Measurements from ENCODE around the gene CDKN2AIPNL.
A peak's percentile ranks its signal among the peaks of the same experiment; 100 is the strongest.
"Not testable (repeated sequence)": the region's sequence is repeated elsewhere in the genome, so short reads cannot be mapped to it uniquely, and the experiment has no call there.

CDKN2AIPNL gene

DNA sequence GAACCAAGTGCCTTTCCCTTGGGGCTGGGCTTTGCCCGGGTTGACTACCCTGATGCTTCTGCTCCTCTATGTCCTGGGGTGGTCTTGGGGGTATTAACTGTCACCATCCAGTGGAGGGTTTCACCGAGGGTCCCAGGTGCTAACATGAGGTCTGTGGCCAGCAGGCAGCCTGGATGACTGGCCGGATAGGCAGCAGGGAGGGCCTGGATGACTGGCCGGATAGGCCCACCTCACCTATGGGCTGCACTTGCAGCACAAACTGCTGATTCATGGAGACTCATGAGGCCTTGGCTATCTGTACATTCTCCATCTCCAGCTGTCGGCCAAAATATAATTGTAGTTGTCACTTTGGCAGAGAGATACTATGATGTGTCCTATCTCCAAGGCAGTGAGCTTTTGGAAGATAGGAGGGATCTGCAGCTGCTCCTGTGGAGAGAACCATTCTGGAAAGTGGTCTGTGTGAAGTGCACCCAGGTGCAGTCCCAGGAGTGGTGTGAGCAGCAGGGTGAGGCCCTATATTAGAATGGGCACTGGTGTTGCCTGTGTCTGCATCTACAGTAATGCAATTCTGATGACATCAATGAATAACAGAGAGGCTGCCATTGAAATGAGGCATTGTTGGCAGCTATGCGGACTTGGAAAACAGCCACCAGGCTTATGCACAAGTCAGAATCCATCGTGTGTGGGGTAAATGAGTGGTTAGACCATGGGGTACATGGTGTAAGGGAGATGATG is 26.3 kb upstream of the CDKN2AIPNL start:
- no peak for DNase-seq

DNA sequence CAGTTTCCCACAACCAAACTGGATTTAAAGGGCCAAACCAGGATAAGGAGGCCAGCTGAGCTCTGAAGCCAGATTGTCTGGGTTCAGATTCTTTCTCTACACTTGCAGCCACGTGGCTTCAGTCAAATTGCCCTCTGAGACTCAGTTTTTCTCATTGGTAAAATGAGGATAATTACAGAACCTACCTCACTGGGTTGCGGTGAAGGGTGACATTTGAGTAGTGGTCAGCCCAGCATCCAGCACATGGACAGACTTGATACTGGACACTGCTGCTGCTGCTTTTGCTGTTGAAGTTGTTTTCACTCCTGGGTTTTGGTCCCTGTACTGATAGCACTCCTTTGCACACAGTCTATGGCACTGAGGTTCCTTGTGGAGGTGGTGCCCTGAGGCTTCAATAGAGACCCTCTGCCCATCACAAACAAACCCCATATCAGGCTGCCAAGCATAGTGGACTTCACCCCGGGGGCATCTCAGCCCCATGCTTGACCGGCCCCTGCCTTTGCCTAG is 25.7 kb upstream of the CDKN2AIPNL start:
- no peak for DNase-seq

DNA sequence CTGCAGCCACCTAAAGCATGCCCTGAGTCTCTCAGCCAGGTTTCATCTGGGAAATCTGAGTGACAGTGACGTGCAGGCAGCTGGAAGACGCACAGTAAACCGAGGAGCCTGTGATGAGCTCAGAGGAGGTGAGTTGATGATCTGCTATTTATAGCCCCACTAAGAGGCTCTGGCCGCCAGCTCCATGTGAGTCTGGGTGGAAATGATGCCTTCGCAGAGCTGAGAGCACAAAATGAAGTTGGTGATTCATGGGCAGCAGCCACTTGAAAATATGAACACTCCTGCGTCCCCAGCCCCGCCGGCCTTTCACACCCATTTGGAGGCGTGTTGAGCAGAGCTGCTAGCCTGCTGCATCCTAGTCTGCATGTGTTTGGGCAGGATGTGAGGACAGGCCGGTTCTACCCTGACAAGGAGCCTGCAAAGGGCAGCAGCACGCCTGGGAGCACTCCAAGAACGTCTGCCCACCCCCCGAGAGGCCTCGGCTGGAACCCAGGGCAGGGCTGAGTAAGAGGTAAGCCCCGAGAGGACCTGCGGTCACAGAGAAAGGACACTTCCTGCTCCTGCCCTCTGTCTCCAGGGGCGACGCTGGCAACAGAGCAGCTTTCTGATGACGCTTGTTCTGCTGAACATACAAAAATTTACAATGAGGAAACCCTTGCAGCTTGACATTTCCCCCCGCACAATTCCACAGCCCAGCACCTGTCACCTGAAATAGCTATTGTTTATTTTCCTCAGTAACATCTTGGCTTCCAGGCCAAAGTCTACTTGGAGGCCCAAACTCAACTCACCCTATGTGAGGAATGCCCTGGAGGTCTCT is 25.1 kb upstream of the CDKN2AIPNL start:
- DNase-seq = peak; percentile 55 to 65

DNA sequence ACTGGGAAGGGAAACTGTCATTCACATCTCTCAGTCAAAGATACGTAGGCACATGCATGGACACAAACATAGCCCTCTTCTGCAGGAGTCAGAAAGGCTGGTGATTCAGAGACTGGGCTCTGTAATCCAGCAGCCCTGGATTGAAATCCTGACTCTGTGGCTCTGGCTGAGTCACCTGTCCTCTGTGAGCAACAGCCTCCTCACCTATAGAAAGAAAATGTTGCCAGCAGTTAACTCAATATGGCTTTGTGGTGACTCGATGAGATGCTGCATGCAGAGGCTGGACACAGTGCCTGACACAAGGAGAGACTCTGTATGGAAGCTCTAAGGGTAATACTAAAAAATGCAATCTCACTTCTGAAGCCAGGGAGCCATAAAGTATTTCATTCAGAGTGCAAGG is 23.9 kb upstream of the CDKN2AIPNL start:
- no peak for DNase-seq

DNA sequence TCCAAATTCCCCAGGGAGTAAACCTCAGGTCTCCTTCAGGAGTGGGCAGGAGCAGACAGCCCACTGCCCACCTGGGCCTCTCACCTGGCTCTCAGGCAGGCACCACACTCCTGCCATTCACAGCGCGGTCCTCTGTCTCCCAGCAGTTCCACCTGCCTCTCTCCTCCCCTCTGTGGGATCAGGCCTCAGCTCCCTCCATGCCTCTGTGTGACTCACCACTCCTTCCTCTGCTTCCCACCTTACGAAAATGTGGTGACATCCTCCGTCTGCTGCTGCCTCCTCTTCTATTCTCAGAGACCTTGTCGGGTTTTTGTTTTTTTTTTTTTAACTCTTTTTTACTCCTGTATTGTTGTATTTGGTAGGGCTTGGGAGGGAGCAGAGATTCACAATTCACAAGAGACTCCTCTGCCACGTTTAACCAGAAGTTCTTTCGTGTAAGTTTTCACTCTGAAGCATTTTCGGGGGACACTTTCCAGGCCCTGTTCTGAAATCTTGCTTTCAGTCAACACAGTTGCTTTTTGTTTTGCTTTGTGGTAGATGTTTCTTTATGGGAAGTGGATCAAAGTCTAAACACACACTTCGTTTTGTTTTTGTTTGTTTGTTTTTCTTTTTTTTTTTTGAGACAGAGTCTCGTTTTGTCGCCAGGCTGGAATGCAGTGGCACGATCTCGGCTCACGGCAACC is 21.1 kb upstream of the CDKN2AIPNL start:
- DNase-seq = no peak

DNA sequence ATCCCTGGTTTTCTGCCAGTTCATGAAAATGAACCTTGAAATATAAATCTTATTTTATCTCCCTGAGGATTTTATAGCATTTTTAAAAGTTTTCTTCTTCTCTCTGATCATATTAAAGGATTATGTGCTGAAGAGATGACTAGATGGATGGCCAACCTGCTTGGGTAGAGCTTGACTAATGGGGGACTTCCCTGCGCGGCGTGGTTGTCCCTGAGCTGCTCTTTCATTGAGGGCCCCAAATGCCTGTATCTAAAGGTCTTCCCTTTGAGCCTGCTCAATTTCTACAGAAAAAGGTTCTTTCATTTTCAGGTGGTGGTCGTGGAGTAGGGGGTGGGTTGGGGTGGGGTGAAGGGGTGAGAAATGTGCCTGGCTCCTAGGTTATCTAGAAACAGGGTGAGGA is 20.5 kb upstream of the CDKN2AIPNL start:
- DNase-seq = no peak

DNA sequence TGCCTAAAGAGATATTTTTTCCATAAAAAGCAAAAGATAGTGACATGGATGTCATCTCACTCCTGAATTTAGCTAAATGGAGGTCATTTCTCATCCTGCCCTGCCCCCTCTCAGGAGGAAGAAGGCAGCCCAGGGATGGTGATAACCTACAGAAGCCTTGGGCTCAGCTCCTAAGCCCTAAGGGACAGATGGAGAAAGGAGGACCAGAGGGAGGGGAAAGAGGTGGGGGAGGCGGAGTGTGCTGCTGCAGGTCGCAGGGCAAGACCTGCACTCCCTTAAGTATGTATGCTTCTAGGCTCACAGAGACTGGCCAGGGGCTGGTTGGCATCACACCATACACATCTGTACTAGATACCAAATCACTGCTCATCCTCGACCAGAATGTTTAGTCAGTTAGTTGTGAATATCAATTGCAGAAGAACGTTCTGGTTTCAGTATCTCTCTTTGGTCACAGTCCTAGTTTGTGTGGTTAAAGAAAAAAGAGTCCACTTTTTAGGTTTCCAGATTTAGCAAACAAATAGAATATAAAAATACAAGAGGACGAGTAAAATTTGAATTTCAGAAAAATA is 18.4 kb upstream of the CDKN2AIPNL start:
- DNase-seq = no peak

DNA sequence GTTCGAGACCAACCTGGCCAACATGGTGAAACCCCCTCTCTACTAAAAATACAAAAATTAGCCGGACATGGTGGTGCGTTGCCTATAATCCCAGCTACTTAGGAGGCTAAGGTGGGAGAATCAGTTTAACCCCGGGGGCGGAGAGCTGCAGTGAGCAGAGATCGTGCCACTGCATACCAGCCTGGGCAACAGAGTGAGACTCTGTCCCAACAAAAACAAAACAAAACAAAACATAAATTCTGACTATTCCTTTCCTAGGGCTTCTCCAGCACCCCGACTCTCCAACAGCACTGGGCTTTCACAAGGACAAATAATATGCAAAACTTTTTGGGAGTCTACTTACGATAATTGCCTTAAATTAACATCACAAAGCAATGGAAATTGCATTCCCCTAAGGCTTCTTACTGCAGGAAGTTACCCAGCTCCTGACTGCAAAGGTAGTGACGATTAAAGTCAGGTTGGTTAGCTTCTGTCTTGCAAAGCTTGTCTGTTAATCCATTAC is 15.9 kb upstream of the CDKN2AIPNL start:
- no peak for DNase-seq

DNA sequence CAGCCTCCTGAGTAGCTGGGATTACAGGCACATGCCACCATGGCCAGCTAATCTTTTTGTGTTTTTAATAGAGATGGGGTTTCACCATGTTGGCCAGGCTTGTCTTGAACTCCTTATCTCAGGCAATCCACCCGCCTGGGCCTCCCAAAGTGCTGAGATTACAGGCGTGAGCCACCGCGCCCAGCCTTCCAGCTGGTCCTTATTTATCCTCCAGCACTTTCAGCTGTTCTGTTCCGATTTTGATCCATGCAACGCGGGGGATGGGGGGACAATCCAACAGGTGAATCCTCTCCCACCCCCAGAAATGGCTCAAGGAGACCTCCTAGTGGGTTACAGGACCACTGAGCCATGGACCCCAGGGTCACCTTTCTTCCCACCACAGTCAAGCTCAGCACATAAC is 14.7 kb upstream of the CDKN2AIPNL start:
- DNase-seq = no peak

DNA sequence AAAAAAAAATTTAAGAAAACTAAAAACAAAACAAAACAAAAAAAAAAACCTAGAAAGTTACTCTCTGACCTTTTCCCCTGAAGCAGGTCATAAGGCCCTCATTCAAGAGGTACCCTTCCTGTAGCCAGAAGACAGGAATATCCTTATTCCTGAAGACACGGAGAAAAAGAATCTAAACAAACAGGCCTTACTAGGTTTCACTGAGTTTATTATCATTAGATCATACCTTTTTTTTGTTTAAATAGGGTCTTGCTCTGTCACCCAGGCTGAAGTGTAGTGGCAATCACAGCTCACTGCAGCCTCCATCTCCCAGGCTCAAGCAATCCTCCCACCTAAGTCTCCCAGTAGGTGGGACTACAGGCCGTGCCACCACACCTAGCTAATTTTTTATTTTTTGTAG is 11.7 kb upstream of the CDKN2AIPNL start:
- no peak for DNase-seq

DNA sequence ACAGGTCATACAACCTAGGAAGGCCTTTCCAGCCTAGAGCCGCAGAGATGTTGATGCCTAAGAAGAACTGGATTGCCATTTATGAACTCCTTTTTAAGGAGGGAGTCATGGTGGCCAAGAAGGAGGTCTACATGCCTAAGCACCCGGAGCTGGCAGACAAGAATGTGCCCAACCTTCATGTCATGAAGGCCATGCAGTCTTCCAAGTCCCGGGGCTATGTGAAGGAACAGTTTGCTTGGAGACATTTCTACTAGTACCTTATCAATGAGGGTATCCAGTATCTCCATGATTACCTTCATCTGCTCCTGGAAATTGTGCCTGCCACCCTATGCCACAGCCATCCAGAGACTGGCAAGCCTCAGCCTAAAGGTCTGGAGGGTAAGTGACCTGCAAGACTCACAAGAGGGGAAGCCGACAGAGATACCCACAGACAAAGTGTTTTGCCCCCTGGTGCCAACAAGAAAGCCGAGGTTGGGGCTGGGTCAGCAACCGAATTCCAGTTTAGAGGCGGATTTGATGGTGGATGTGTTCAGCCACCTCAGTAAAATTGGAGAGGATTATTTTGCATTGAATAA is 11.2 kb upstream of the CDKN2AIPNL start:
- DNase-seq = no peak

DNA sequence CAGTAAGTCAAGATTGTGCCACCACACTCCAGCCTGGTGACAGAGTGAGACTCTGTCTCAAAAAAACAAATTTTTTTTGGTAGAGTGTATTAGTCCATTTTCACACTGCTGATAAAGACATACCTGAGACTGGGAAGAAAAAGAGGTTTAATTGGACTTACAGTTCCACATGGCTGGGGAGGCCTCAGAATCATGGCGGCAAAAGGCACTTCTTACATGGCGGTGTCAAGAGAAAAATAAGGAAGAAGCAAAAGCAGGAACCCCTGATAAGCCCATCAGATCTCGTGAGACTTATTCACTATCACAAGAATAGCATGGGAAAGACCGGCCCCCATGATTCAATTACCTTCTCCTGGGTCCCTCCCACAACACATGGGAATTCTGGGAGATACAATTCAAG is 9.4 kb upstream of the CDKN2AIPNL start:
- not testable (repeated sequence) for DNase-seq

DNA sequence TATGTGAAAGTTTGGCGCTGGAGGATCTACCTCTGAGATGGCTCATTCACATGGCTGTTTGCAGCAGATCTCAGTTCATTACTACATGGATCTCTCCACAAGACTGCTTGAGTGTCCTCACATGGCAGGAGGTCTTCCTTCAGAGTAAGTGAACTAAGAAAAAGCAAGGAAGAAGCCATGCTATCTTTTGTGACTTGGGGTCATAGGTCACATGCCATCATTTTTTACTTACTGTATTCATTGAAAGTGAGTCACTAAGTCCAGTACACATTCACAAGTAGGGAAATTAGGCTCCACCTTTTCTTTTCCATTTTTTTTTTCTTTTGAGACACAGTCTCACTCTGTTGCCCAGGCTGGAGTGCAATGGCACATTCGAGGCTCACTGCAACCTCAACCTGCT is 8.7 kb upstream of the CDKN2AIPNL start:
- no peak for DNase-seq

DNA sequence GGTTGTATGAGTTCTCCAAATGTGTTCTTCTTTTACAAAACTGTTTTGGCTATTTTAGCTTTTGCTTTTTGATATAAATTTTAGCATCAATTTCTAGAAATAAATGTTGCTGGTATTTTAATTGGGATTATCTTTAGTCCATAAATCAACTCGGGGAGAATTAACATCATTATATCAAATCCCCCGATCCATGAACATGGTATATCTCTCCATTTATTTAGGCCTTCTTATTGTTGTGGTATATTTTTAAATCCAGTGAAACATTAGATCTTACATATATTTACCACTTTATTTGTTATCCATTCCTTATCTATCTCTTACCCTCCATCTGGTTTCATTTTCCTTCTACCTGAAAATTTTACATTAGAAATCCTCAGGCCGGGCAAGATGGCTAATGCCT is 7.3 kb upstream of the CDKN2AIPNL start:
- no peak for DNase-seq

DNA sequence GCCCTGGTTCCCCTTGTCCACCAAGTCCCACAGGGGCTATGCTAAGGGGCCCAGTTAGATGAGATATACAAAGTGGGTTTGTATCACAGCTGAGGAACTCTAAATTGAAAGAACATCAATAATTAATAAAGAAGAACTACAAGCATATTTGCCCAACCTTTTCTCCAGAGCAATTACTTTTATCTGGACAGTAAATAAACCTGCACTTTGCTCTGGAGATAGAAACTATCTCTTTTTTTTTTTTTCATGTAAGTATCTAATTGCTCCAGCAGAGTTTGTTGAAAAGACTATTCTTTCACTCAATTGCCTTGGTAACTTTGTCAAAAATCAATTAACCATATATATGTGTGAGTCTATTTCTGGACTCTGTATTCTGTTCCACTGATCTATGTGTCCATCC is 6.0 kb upstream of the CDKN2AIPNL start:
- DNase-seq = no peak

DNA sequence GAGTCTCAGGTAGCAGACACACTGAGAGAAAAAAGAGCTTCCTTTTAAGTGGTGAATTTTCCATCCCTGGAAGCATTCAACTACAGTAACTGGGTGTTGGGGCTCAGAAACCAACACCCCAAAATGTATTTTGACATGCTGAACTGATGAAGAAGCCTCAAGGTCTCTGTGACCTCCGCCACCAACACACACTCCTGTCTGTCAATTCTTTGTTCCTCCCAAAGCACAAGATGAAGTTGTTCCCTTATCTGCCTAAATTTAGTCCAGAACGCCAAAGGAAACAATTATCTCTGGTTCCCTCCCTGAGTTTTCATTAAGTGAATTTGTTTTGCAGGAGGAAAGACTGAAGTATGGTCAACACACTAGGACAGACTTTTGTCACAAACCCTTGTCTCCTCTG is 1.4 kb upstream of the CDKN2AIPNL start:
- no peak for DNase-seq

DNA sequence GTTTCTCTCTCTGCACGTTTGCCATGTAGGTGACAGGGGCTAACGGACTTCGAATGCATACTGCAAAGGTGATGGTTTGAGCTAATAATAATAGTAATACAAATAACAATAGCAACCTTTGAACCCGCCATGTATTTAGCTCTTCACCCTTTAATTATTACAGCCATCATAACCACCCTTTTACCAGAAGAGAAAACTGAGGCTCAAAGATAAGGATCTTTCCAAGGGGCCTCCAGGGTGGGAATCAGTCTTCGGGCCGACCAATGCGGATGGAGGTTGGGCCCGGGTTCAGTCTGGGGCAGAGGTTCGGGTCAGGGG is 494 bp downstream of the CDKN2AIPNL start:
- no peak for DNase-seq

DNA sequence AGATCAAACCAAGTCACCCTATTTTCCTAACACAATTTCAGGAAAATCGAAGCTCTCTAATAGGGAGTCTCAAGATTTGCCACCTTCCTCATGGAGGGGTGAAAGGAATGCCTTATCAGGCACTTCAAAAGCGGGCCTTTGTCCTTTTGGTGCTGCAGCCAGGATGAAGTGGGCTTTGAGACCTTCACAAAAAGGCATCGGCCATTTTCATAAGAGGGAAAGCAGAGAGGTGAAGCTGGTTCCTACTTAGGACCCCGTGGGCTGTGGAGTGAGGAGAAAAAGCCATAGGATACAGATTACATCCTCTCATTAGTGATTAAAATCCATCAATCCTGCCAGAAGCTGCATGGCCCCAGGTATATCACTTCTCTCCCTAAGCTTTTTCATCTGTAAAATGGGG is 859 bp downstream of the CDKN2AIPNL start:
- DNase-seq = no peak

DNA sequence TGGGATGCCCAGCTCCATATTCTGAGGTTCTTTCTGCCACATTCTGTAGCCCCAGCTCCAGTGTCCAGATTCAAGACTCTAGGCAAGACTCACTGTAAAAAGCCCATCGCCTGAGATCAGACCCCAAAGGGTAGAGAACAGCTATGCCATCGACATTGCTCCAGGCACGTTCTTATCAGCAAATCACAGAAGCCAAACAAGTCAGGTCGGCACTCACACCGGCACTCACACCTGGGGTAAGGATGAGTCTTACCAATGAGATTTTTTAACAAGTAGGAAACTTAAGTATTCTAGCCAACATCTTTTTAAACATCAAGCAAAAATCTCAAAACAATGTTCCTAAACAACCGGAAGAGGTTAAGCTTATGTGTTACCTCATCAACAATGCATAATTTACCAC is 2.4 kb downstream of the CDKN2AIPNL start:
- DNase-seq = no peak

DNA sequence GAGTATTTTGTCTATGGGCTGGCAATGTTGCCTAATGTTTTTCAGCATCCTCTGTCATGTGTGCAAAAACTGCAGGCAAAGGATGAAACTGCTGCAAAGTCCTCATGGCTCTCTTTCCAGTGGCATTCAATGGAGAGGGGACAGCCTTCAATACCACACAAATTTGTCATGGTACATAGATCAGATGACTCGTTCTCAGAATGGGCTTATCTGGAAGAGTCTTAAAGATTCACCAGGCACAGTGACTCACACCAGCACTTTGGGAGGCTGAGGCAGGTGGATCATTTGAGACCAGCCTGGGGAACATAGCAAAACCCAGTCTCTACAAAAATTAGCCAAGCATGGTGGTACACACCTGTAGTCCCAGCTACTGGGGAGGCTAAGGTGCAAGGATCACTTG is 5.3 kb downstream of the CDKN2AIPNL start:
- DNase-seq = no peak

DNA sequence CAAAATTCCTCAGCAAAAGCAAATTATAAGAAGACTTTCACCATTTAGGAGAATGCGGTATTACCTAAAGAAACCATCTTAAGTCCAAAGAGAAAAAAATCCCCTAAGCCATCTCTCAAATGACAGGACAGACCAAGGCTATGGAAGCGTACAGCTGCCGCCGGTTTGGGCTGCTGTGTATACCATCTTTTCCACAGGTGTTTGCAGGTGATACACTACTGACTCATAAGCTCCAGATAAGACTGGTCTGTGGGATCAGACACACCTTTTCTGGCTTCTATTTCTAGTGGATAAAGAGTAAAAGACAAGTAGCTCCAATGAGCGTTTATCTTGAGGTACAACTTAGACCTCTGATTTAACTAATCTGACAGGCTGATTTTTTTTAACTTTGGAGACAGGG is 7.7 kb downstream of the CDKN2AIPNL start:
- no peak for DNase-seq

DNA sequence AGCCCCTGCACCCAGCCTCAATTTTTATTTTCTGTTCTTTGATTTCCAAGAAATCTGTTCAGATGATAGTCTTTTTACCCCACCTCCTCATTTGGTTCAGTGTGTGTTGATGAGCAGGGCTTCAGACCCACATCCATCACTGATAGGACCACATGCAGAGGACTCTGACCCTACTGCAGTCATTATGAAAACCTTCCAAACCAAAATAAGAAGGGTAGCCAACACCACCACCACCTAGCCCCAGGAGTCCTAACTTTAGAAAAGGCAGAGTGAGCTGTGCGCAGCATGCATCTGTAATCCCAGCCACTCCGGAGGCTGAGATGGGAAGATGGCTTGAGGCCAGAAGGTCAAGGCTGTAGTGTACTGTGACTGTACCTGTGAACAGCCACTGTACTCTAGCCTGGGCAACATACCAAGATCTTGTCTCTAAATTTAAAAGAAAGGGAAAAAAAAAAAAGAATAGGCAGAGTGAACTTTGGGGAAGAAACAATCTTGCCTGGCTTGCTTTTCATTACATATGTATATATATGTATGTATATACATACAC is 13.0 kb downstream of the CDKN2AIPNL start:
- no peak for DNase-seq

DNA sequence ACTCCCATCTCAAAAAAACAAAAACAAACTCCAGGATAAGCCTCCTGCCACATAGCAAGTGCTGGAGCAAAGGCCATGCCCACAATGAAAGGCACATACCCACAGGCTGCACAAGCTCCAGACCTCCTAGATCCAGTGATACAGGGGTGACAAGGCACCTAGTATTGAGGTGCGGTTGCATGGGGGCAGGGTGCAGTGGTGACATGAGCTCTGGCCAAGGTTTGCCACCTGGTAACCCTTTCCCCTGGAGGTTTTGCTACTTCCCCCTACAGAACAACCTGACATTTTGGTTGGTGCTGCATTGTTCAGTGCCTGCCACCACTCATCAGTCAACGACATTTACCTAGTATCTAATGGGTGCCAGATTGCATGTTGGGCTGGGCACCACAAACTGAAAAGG is 14.5 kb downstream of the CDKN2AIPNL start:
- DNase-seq = no peak

Data from inflammatory macrophage treated with lipopolysaccharide for 1 hour (primary cell).